ENCODE measurements around the gene PTPN11. TPM values are rescaled to one million over a fixed set of nuclear protein-coding genes. Genes with fewer than 3 reads are reported as not detected.

The PTPN11 gene
- total and polyA plus RNA-seq, 2 experiments from 2014 or later = 87.0 to 94.7 TPM

- Mint-ChIP-seq H3K27me3 (ENCODE audit: insufficient read depth, low read depth, poor library complexity) (peaks cover 16% of the 10 kb centered on the region), H3K4me3 (peak overlapping the region; percentile 87), H3K4me1 (peaks cover 5% of the 10 kb centered on the region), H3K36me3 (ENCODE audit: low read depth) (peaks cover 4% of the 10 kb centered on the region; the same call in 1 of the 3 replicates), H3K9me3 (no peaks in the 10 kb centered on the region; the same call in 1 of the 3 replicates), H3K27ac (peak overlapping the region; percentile 98)
- Histone ChIP-seq H3K4me1 (ENCODE audit: insufficient read depth) (peaks cover 16% of the 10 kb centered on the region; the same call in 1 of the 2 replicates), H3K4me3 (peak overlapping the region; percentile 100), H3K9me2 (ENCODE audit: insufficient read depth) (no peaks in the 10 kb centered on the region), H4K20me1 (replicated peaks; ENCODE audit: insufficient read depth) (peaks cover 30% of the 10 kb centered on the region), H3K27ac (ENCODE audit: low read depth) (peak overlapping the region; percentile 99), H2AFZ (peak overlapping the region; percentile 25; the same call in 1 of the 2 replicates), H3K36me3 (ENCODE audit: insufficient read depth) (no peaks in the 10 kb centered on the region), H3K79me2 (replicated peaks; ENCODE audit: insufficient read depth) (peaks cover 63% of the 10 kb centered on the region), H3K4me2 (peak overlapping the region; percentile 93), H3K27me3 (ENCODE audit: insufficient read depth) (no peaks in the 10 kb centered on the region), H3F3A (replicated peaks; ENCODE audit: low read depth) (0 out of 2 replicates have a peak, but pooled peaks cover 14% of the 10 kb centered on the region)
- DNase-seq (ENCODE audit: low spot score) = peak; percentile 85
- TF ChIP-seq EZH2 (IDR thresholded peaks at IDR 0.05; ENCODE audit: low read depth, unreplicated experiment) = no peak
- TF ChIP-seq ETS1 (IDR thresholded peaks at IDR 0.05) = no peak
- no peak for TF ChIP-seq STAT1 (IDR thresholded peaks at IDR 0.05; ENCODE audit: unreplicated experiment)
- no peak for TF ChIP-seq CREB1 (CRISPR knock-in tag; IDR thresholded peaks at IDR 0.05; ENCODE audit: low read depth)
- peak; percentile 77 for ATAC-seq
Observed at GRCh38 chr12:112419297-112420133, 768 bp downstream of the PTPN11 start.

DNA sequence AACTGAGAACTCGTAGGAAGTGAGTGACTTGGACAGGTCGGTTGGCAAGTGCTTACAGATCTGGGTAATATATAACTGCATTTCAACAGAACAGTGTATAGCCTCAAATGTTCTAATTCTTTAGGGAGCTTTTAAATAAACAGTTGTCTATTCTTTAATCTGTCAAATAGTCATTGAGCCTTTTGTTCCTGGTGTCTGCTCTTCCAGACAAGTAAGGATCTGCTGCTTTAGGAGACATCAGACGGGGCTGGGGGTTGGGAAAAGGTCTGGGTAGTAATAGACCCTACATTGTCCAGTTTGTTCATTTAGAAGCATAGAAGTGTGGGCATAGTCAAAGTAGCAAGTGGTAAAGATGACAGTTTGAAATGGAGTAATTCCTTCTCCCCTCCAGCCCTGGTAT is 2.0 kb downstream of the PTPN11 start:
- Histone ChIP-seq H3F3A (replicated peaks; ENCODE audit: low read depth) (0 out of 2 replicates have a peak, but pooled peaks cover 14% of the 10 kb centered on the region), H3K27ac (ENCODE audit: low read depth) (no peak overlapping the region), H3K36me3 (ENCODE audit: insufficient read depth) (no peaks in the 10 kb centered on the region), H3K27me3 (ENCODE audit: insufficient read depth) (no peaks in the 10 kb centered on the region), H3K4me2 (0 out of 2 replicates have a peak overlapping the region, but pooled peaks have one; percentile 93), H3K4me3 (no peak overlapping the region), H4K20me1 (replicated peaks; ENCODE audit: insufficient read depth) (peaks cover 38% of the 10 kb centered on the region), H3K4me1 (ENCODE audit: insufficient read depth) (peaks cover 16% of the 10 kb centered on the region; the same call in 1 of the 2 replicates), H3K9me2 (ENCODE audit: insufficient read depth) (no peaks in the 10 kb centered on the region), H3K79me2 (replicated peaks; ENCODE audit: insufficient read depth) (peaks cover 75% of the 10 kb centered on the region), H2AFZ (no peak overlapping the region)
- peaks cover 4% of the 10 kb centered on the region; the same call in 1 of the 3 replicates for H3K36me3 Mint-ChIP-seq (ENCODE audit: low read depth)
- no peak for TF ChIP-seq EZH2 (IDR thresholded peaks at IDR 0.05; ENCODE audit: low read depth, unreplicated experiment)
- TF ChIP-seq ETS1 (IDR thresholded peaks at IDR 0.05) = no peak
- no peak for TF ChIP-seq JUNB (IDR thresholded peaks at IDR 0.05; ENCODE audit: unreplicated experiment)
- no peak for TF ChIP-seq POLR2AphosphoS5 (IDR thresholded peaks at IDR 0.05; ENCODE audit: low read depth)
- TF ChIP-seq, protein P1, sequence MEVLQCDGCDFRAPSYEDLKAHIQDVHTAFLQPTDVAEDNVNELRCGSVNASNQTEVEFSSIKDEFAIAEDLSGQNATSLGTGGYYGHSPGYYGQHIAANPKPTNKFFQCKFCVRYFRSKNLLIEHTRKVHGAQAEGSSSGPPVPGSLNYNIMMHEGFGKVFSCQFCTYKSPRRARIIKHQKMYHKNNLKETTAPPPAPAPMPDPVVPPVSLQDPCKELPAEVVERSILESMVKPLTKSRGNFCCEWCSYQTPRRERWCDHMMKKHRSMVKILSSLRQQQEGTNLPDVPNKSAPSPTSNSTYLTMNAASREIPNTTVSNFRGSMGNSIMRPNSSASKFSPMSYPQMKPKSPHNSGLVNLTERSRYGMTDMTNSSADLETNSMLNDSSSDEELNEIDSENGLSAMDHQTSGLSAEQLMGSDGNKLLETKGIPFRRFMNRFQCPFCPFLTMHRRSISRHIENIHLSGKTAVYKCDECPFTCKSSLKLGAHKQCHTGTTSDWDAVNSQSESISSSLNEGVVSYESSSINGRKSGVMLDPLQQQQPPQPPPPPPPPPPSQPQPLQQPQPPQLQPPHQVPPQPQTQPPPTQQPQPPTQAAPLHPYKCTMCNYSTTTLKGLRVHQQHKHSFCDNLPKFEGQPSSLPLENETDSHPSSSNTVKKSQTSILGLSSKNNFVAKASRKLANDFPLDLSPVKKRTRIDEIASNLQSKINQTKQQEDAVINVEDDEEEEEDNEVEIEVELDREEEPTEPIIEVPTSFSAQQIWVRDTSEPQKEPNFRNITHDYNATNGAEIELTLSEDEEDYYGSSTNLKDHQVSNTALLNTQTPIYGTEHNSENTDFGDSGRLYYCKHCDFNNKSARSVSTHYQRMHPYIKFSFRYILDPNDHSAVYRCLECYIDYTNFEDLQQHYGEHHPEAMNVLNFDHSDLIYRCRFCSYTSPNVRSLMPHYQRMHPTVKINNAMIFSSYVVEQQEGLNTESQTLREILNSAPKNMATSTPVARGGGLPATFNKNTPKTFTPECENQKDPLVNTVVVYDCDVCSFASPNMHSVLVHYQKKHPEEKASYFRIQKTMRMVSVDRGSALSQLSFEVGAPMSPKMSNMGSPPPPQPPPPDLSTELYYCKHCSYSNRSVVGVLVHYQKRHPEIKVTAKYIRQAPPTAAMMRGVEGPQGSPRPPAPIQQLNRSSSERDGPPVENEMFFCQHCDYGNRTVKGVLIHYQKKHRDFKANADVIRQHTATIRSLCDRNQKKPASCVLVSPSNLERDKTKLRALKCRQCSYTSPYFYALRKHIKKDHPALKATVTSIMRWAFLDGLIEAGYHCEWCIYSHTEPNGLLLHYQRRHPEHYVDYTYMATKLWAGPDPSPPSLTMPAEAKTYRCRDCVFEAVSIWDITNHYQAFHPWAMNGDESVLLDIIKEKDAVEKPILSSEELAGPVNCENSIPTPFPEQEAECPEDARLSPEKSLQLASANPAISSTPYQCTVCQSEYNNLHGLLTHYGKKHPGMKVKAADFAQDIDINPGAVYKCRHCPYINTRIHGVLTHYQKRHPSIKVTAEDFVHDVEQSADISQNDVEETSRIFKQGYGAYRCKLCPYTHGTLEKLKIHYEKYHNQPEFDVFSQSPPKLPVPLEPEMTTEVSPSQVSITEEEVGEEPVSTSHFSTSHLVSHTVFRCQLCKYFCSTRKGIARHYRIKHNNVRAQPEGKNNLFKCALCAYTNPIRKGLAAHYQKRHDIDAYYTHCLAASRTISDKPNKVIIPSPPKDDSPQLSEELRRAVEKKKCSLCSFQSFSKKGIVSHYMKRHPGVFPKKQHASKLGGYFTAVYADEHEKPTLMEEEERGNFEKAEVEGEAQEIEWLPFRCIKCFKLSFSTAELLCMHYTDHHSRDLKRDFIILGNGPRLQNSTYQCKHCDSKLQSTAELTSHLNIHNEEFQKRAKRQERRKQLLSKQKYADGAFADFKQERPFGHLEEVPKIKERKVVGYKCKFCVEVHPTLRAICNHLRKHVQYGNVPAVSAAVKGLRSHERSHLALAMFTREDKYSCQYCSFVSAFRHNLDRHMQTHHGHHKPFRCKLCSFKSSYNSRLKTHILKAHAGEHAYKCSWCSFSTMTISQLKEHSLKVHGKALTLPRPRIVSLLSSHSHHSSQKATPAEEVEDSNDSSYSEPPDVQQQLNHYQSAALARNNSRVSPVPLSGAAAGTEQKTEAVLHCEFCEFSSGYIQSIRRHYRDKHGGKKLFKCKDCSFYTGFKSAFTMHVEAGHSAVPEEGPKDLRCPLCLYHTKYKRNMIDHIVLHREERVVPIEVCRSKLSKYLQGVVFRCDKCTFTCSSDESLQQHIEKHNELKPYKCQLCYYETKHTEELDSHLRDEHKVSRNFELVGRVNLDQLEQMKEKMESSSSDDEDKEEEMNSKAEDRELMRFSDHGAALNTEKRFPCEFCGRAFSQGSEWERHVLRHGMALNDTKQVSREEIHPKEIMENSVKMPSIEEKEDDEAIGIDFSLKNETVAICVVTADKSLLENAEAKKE (CRISPR knock-in tag; IDR thresholded peaks at IDR 0.05) = no peak
- no peak for TF ChIP-seq CREB1 (CRISPR knock-in tag; IDR thresholded peaks at IDR 0.05; ENCODE audit: low read depth)
- TF ChIP-seq NANOG (IDR thresholded peaks at IDR 0.05; ENCODE audit: borderline replicate concordance) = no peak
- no peak for TF ChIP-seq EZH2phosphoT487 (IDR thresholded peaks at IDR 0.05; ENCODE audit: unreplicated experiment)
- H3K4me1 Mint-ChIP-seq = peaks cover 5% of the 10 kb centered on the region
- H3K27me3 Mint-ChIP-seq (ENCODE audit: insufficient read depth, low read depth, poor library complexity) = peaks cover 18% of the 10 kb centered on the region
- DNase-seq (ENCODE audit: low spot score) (no peak), ATAC-seq (no peak)
- peak overlapping the region; percentile 45 for H3K4me3 Mint-ChIP-seq
- H3K27ac Mint-ChIP-seq = no peak overlapping the region
- H3K9me3 Mint-ChIP-seq = no peaks in the 10 kb centered on the region; the same call in 1 of the 3 replicates
